SU-DHL-6 (cell line): ENCODE data around the gene TTC39C.

Experiments
- H2AFZ ChIP-seq: fragments of 200-600 bp; sonication (generic); 2 replicates; pipeline ENCODE4 v1.6.1; 2014; ENCODE audit warnings: low read depth, mild to moderate bottlenecking, moderate library complexity, mixed read lengths, antibody characterized with exemption, low read length; ENCODE audit not compliant: severe bottlenecking
- H3F3A ChIP-seq: fragments of 200-600 bp; shearing (Covaris generic); 2 replicates; pipeline ENCODE4 v1.6.0; 2016; ENCODE audit warnings: antibody characterized with exemption, mild to moderate bottlenecking; ENCODE audit not compliant: insufficient read depth
- H3K27ac ChIP-seq: fragments of 200-600 bp; sonication (generic); 2 replicates; pipeline ENCODE4 v1.5.1; 2016; ENCODE audit warnings: low read depth, mild to moderate bottlenecking, low read length, moderate library complexity, mixed read lengths
- H3K27me3 ChIP-seq: fragments of 200-600 bp; sonication (generic), shearing (Covaris generic); 2 replicates; pipeline ENCODE4 v1.6.0; 2014; ENCODE audit warnings: mild to moderate bottlenecking, low read length
- H3K36me3 ChIP-seq: fragments of 200-600 bp; sonication (generic); 2 replicates; pipeline ENCODE4 v1.6.1; 2014; ENCODE audit warnings: mild to moderate bottlenecking, low read length, mixed read lengths
- H3K4me2 ChIP-seq: fragments of 300-600, 200-600 bp; shearing (Covaris generic), sonication (generic); 2 replicates; pipeline ENCODE4 v1.6.0; 2014; ENCODE audit warnings: low read length, low read depth, mild to moderate bottlenecking; ENCODE audit not compliant: poor library complexity, severe bottlenecking
- H3K4me3 ChIP-seq: fragments of 200-600 bp; sonication (generic); 2 replicates; pipeline ENCODE4 v1.5.1; 2014; ENCODE audit warnings: antibody characterized with exemption, low read length, mild to moderate bottlenecking, mixed read lengths; ENCODE audit not compliant: insufficient read depth, poor library complexity, severe bottlenecking
- H3K79me2 ChIP-seq: fragments of 200-600 bp; sonication (generic); 2 replicates; pipeline ENCODE4 v1.6.1; 2014; ENCODE audit warnings: mild to moderate bottlenecking, low read length, moderate library complexity; ENCODE audit not compliant: insufficient read depth
- H3K9ac ChIP-seq: fragments of 200-600 bp; sonication (generic); 2 replicates; pipeline ENCODE4 v1.7.0; 2014; ENCODE audit warnings: mild to moderate bottlenecking, low read length
- H3K9me2 ChIP-seq: fragments of 200-600 bp; sonication (generic); replicated peaks from 2 replicates; pipeline ENCODE4 v1.6.1; 2014; ENCODE audit warnings: low read length; ENCODE audit not compliant: insufficient read depth
- H3K9me3 ChIP-seq: fragments of 200-600 bp; sonication (generic); 2 replicates; pipeline ENCODE4 v1.6.1; 2014; ENCODE audit warnings: low read length, mixed read lengths; ENCODE audit not compliant: insufficient read depth
- H4K20me1 ChIP-seq: fragments of 200-600 bp; sonication (generic); 2 replicates; pipeline ENCODE4 v1.6.1; 2014; ENCODE audit warnings: low read depth, mild to moderate bottlenecking, antibody characterized with exemption, low read length, moderate library complexity, mixed read lengths
- CTCF ChIP-seq: fragments of 200-600 bp; sonication (generic); IDR thresholded peaks from one replicate; pipeline ENCODE4 v1.5.1; 2017; ENCODE audit warnings: antibody characterized with exemption, mild to moderate bottlenecking, low read length, moderate library complexity; ENCODE audit not compliant: insufficient read depth, poor library complexity, severe bottlenecking
- EZH2phosphoT487 ChIP-seq: fragments of 200-600 bp; sonication (generic), shearing (Covaris generic); conservative IDR thresholded peaks from 2 replicates; pipeline ENCODE4 v1.6.1; 2018; ENCODE audit warnings: mild to moderate bottlenecking, antibody characterized with exemption, low read length, moderate library complexity, mixed read lengths

TTC39C gene

GRCh38 chr18:23992089-23992940 is 22.2 kb upstream of the TTC39C start:
- H4K20me1 ChIP-seq = no peaks in the 10 kb centered on the region
- H3K4me3 ChIP-seq = no peak overlapping the region
- no peaks in the 10 kb centered on the region for H3K9me3 ChIP-seq
- TF ChIP-seq CTCF (no peak), EZH2phosphoT487 (no peak)
- no peaks in the 10 kb centered on the region for H3K9me2 ChIP-seq
- no peak overlapping the region for H3K4me2 ChIP-seq
- no peak overlapping the region for H2AFZ ChIP-seq
- H3K36me3 ChIP-seq = no peaks in the 10 kb centered on the region
- no peak overlapping the region for H3K27ac ChIP-seq
- H3K9ac ChIP-seq = no peak overlapping the region
- H3F3A ChIP-seq = no peaks in the 10 kb centered on the region
- no peaks in the 10 kb centered on the region for H3K79me2 ChIP-seq
- no peaks in the 10 kb centered on the region for H3K27me3 ChIP-seq

GRCh38 chr18:23992941-23993280 is 21.6 kb upstream of the TTC39C start:
- no peaks in the 10 kb centered on the region for H3F3A ChIP-seq
- H4K20me1 ChIP-seq = no peaks in the 10 kb centered on the region
- no peaks in the 10 kb centered on the region for H3K36me3 ChIP-seq
- H3K27me3 ChIP-seq = no peaks in the 10 kb centered on the region
- no peak overlapping the region for H3K4me3 ChIP-seq
- H3K9ac ChIP-seq = no peak overlapping the region
- H3K9me3 ChIP-seq = no peaks in the 10 kb centered on the region
- no peaks in the 10 kb centered on the region for H3K79me2 ChIP-seq
- no peaks in the 10 kb centered on the region for H3K9me2 ChIP-seq
- TF ChIP-seq CTCF (no peak), EZH2phosphoT487 (no peak)
- no peak overlapping the region for H2AFZ ChIP-seq
- no peak overlapping the region for H3K4me2 ChIP-seq
- no peak overlapping the region for H3K27ac ChIP-seq

- Histone ChIP-seq H3K27ac (no peak overlapping the region), H3K36me3 (no peaks in the 10 kb centered on the region), H3K79me2 (no peaks in the 10 kb centered on the region), H3K27me3 (no peaks in the 10 kb centered on the region), H2AFZ (no peak overlapping the region), H3F3A (no peaks in the 10 kb centered on the region), H3K9me3 (no peaks in the 10 kb centered on the region), H3K4me3 (no peak overlapping the region), H3K9ac (no peak overlapping the region), H4K20me1 (no peaks in the 10 kb centered on the region), H3K9me2 (no peaks in the 10 kb centered on the region), H3K4me2 (no peak overlapping the region)
- TF ChIP-seq CTCF (no peak), EZH2phosphoT487 (no peak)
These were observed 20.1 kb upstream of the TTC39C start for GRCh38 chr18:23994361-23994902.
